NT2/D1 (cell line): ENCODE data around the gene TLE5.
A peak's percentile ranks its signal among the peaks of the same experiment; 100 is the strongest.

ENCODE experiments used
- DNase-seq: peaks from one replicate; pipeline ENCODE4 v3.0.0-alpha.2; 2011; ENCODE audit warnings: low read depth, low spot score
- H3K27me3 ChIP-seq: 2 replicates; pipeline ENCODE4 v1.6.0; 2011; ENCODE audit warnings: mild to moderate bottlenecking; ENCODE audit not compliant: insufficient read length, insufficient read depth
- H3K36me3 ChIP-seq: 2 replicates; pipeline ENCODE4 v1.6.1; 2011; ENCODE audit warnings: mild to moderate bottlenecking, low read length, mixed read lengths; ENCODE audit not compliant: insufficient read depth, insufficient read length
- H3K4me1 ChIP-seq: 2 replicates; pipeline ENCODE4 v1.5.1; 2011; ENCODE audit not compliant: insufficient read depth, insufficient read length
- H3K4me3 ChIP-seq: 2 replicates; pipeline ENCODE4 v1.5.1; 2011; ENCODE audit warnings: low read depth; ENCODE audit not compliant: insufficient read length
- H3K9ac ChIP-seq: 2 replicates; pipeline ENCODE4 v1.6.0; 2011; ENCODE audit warnings: low read depth; ENCODE audit not compliant: insufficient read length
- H3K9me3 ChIP-seq: 2 replicates; pipeline ENCODE4 v1.5.1; 2011; ENCODE audit warnings: mild to moderate bottlenecking, low read length; ENCODE audit not compliant: insufficient read depth
- SUZ12 ChIP-seq: IDR thresholded peaks from 2 replicates; pipeline ENCODE4 v1.6.1; 2011; ENCODE audit not compliant: insufficient read length, insufficient read depth; ENCODE audit errors: extremely low read depth
- YY1 ChIP-seq: IDR thresholded peaks from 2 replicates; pipeline ENCODE4 v1.6.1; 2011; ENCODE audit not compliant: insufficient read length, insufficient read depth
- ZNF274 ChIP-seq: IDR thresholded peaks from 2 replicates; pipeline ENCODE4 v1.6.1; 2011; ENCODE audit warnings: mild to moderate bottlenecking, low read depth, low read length

The TLE5 gene

GRCh38 chr19:3067563-3067962 is 5.3 kb upstream of the TLE5 start:
- no peak overlapping the region for H3K9ac ChIP-seq
- peaks cover 6% of the 10 kb centered on the region for H3K4me1 ChIP-seq
- H3K4me3 ChIP-seq: no peak overlapping the region
- H3K36me3 ChIP-seq: no peaks in the 10 kb centered on the region
- H3K27me3 ChIP-seq: peaks cover 16% of the 10 kb centered on the region
- no peaks in the 10 kb centered on the region for H3K9me3 ChIP-seq
- no peak for DNase-seq
- no peak for TF ChIP-seq ZNF274
- no peak for TF ChIP-seq YY1
- no peak for TF ChIP-seq SUZ12

DNA sequence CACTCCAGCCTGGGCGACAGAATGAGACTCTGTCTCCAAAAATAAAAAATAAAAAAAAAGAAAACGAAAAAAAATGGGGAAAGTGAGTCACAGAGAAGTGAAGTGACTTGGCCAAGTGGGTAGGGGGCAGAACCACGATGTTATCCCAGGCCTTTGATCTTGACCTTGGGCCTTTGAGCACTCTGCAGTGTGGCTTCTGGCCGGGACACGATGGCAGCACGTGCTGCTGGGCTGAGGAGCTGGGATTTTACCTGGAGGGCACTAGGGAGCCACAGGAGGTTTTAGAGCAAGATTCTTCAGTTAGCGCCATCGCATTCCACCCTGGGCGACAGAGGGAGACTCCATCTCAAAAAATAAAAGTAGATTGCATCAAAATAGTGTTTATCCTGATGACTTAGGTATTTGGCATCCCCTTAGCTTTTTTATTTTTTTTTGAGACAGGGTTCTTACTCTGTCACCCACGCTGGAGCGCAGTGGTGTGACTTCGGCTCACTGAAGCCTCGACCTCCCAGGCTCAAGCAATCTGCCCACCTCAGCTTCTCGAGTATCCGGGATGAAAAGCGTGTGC is 4.3 kb upstream of the TLE5 start:
- no peaks in the 10 kb centered on the region for H3K36me3 ChIP-seq
- no peaks in the 10 kb centered on the region for H3K9me3 ChIP-seq
- no peak overlapping the region for H3K4me3 ChIP-seq
- TF ChIP-seq SUZ12: no peak
- TF ChIP-seq YY1: no peak
- no peak for TF ChIP-seq ZNF274
- DNase-seq: no peak
- peaks cover 17% of the 10 kb centered on the region for H3K27me3 ChIP-seq
- peaks cover 3% of the 10 kb centered on the region for H3K4me1 ChIP-seq
- no peak overlapping the region for H3K9ac ChIP-seq

- Histone ChIP-seq H3K4me1 (peaks cover 6% of the 10 kb centered on the region), H3K9ac (peak overlapping the region; percentile 21), H3K4me3 (no peak overlapping the region), H3K27me3 (peaks cover 20% of the 10 kb centered on the region), H3K9me3 (no peaks in the 10 kb centered on the region), H3K36me3 (no peaks in the 10 kb centered on the region)
- TF ChIP-seq SUZ12: no peak
- DNase-seq: no peak
These were observed 3.5 kb upstream of the TLE5 start for GRCh38 chr19:3065675-3066357.

DNA sequence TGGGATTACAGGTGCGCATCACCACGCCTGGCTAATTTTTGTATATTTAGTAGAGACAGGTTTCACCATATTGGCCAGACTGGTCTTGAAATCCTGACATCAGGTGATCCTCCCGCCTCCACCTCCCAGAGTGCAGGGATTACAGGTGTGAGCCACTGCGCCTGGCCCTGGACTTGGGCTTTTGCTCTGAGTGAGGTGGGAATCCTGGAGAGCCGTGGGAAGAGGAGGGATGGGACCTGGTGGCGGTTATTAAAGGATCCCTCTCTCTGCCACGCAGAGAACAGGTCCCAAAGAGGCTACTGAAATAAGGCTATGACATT is 1.7 kb upstream of the TLE5 start:
- no peak overlapping the region for H3K4me3 ChIP-seq
- TF ChIP-seq SUZ12 (no peak), ZNF274 (no peak), YY1 (no peak)
- peaks cover 6% of the 10 kb centered on the region for H3K36me3 ChIP-seq
- no peaks in the 10 kb centered on the region for H3K9me3 ChIP-seq
- peaks cover 6% of the 10 kb centered on the region for H3K4me1 ChIP-seq
- H3K9ac ChIP-seq: no peak overlapping the region
- DNase-seq: no peak
- peaks cover 32% of the 10 kb centered on the region for H3K27me3 ChIP-seq

DNA sequence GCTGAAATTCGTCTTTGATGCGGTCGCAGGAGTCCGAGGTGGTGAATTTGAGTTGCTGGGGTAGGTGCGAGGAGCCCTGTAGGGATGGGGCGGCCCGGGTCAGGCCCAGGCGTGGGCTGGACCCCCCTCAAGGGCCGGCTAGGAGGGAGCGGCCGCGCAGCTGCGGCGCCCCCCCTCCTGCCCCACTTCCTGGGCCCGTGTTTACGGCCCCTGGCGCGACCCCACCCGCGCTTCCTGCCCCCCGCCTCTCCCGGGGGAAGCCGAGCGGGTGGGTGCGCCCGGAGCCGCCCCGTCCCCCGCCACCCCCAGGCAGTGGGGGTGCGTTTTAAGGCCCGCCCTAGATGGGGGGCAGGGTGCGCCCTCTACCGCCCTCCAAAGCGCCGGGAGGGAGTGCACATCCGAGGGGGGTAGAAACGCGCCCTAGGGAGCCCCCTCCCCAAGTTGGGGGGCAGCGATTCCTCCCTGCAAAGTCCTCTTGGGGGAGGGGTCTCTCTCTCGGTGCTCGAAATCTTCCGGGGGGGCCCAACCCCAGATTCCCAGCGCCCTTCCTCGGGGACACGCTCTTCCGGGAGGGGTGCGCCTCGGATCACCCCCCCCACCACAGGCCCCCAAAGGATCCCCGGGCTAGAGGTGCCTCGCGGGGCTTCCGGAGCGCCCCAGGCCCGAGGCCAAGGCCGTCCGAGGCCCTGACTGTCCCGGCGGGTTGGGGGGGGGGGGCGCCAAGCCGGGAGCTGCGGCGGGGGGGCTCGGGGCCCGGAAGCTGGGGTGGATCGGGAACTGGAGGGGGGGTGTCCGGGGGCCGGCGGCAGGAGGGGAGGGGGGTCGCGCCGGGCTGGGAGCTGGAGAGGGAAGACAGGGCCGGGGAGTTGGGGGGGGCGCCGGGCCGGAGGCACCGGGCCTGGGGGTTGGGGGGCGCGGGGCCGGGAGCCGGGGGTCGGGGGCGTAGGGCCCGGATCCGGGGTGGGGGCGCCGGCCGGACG is 823 bp downstream of the TLE5 start:
- Histone ChIP-seq H3K4me3 (peak overlapping the region; percentile 63), H3K27me3 (peaks cover 54% of the 10 kb centered on the region), H3K4me1 (peaks cover 27% of the 10 kb centered on the region), H3K9me3 (no peaks in the 10 kb centered on the region), H3K9ac (peak overlapping the region; percentile 86), H3K36me3 (peaks cover 6% of the 10 kb centered on the region)
- TF ChIP-seq YY1 (no peak), SUZ12 (no peak), ZNF274 (no peak)
- no peak for DNase-seq

GRCh38 chr19:3060857-3061181 is 1.5 kb downstream of the TLE5 start:
- TF ChIP-seq YY1: no peak
- no peak for TF ChIP-seq ZNF274
- no peak for TF ChIP-seq SUZ12
- Histone ChIP-seq H3K9ac (no peak overlapping the region), H3K9me3 (no peaks in the 10 kb centered on the region), H3K4me3 (no peak overlapping the region), H3K27me3 (peaks cover 55% of the 10 kb centered on the region), H3K4me1 (peaks cover 27% of the 10 kb centered on the region), H3K36me3 (peaks cover 6% of the 10 kb centered on the region)
- no peak for DNase-seq

GRCh38 chr19:3059653-3060052 is 2.6 kb downstream of the TLE5 start:
- no peak for TF ChIP-seq ZNF274
- DNase-seq: no peak
- no peak overlapping the region for H3K4me3 ChIP-seq
- H3K27me3 ChIP-seq: peaks cover 67% of the 10 kb centered on the region
- H3K9ac ChIP-seq: no peak overlapping the region
- peaks cover 30% of the 10 kb centered on the region for H3K4me1 ChIP-seq
- no peaks in the 10 kb centered on the region for H3K9me3 ChIP-seq
- peaks cover 10% of the 10 kb centered on the region for H3K36me3 ChIP-seq
